ENCODE measurements around the gene DLGAP1.

GRCh38 chr18:3552305-3552704 is 902.8 kb downstream of the DLGAP1 start:
- TF ChIP-seq ZNF626 (tag by site-specific recombination; IDR thresholded peaks at IDR 0.05): no peak
- TF ChIP-seq, protein P1, sequence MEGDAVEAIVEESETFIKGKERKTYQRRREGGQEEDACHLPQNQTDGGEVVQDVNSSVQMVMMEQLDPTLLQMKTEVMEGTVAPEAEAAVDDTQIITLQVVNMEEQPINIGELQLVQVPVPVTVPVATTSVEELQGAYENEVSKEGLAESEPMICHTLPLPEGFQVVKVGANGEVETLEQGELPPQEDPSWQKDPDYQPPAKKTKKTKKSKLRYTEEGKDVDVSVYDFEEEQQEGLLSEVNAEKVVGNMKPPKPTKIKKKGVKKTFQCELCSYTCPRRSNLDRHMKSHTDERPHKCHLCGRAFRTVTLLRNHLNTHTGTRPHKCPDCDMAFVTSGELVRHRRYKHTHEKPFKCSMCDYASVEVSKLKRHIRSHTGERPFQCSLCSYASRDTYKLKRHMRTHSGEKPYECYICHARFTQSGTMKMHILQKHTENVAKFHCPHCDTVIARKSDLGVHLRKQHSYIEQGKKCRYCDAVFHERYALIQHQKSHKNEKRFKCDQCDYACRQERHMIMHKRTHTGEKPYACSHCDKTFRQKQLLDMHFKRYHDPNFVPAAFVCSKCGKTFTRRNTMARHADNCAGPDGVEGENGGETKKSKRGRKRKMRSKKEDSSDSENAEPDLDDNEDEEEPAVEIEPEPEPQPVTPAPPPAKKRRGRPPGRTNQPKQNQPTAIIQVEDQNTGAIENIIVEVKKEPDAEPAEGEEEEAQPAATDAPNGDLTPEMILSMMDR (tag by site-specific recombination; IDR thresholded peaks at IDR 0.05): no peak
- TF ChIP-seq ZNF658 (tag by site-specific recombination; IDR thresholded peaks at IDR 0.05): no peak
- TF ChIP-seq REPIN1 (tag by site-specific recombination; IDR thresholded peaks at IDR 0.05; ENCODE audit: low read depth): no peak
